HK-2 (cell line): ENCODE measurements around the gene GPR155.
"Not testable (repeated sequence)": the region's sequence is repeated elsewhere in the genome, so short reads cannot be mapped to it uniquely, and the experiment has no call there.

Experiments used
- DNase-seq: peaks from one replicate; pipeline ENCODE4 v3.0.0-alpha.2; 2018; ENCODE audit not compliant: unreplicated experiment

GPR155 gene

DNA sequence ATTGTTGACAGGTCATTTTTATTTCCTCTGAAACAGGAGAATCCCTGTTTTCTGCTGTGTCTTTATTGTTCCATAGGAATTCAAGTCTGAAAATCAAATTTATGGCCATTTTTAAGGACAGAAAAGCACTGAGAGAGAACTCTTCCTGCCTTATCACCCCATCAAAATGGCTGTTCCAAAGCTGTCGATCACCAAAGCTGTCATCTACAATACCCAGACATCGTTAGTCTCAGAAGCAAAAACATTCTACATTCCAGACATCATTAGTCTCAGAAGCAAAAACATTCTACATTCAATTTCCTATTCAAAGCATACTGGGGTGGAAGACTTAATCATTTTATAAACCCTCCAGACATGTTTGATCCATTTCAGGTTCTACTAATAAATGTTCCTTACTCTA lies 46.9 kb downstream of the GPR155 start:
- no peak for DNase-seq

DNA sequence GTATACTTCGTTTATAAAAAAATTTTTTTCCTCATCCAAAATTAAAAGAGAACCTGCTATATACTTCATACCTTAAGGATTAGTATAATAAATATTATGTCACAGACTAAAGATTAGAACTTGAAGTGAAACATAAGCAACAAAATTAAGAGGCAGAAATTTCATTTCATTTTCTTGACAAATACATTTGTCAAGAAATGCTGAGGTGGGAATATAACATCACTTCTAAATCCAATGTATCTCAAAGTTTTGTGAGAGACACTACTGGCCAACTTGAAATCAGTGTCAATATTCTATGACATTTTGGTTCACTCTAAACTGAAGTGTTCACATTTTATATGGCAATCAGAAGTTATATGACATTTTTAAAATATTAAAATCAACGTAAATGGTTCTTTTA lies 47.5 kb downstream of the GPR155 start:
- no peak for DNase-seq

DNA sequence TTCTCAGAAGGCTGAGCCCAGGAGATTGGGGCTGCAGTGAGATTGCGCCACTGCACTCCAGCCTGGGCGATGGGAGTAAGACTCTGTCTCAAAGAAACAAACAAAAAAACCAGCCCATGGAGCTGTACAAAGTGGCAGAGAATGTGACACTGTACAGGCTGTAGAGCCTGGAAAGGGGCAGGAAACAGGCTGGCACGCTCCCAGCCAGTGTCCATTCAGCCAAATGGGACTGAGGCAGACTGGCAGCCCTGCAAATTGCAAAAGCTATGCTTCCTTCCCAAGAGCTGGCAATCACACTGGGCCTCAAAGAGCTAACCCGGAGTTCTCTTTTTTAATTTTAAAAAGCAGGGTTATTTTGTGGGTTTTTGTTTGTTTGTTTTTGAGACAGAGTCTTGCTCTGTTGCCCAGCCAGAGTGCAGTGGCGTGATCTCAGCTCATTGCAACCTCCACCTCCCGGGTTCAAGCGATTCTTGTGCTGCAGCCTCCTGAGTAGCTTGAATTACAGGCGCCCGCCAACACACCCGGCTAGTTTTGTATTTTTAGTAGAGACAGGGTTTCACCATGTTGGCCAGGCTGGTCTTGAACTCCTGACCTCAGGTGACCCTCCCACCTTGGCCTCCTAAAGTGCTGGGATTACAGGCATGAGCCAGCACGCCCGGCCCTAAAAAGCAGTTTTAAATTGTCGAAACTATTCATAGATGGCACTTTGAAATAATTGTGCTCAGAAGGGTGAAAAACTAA lies 48.5 kb downstream of the GPR155 start:
- no peak for DNase-seq

DNA sequence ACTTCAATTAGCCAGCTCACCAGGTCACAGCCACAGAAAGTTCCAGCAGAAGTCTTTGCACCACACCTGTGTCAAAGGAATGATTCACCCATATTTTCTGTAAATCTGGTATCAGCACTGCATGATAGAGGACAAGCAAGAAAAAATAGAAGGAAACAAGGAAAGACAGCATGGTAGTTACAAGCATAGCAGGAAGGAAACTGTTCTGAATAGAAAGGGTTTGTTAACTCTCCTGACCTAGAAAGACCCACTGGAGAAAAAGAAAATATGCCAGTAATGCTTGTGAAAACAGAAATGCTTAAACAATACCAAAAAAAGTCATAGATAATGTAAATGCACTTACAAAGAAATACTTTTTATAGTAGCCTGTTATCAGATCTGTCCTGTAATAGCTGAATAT lies 50.5 kb downstream of the GPR155 start:
- DNase-seq, result no peak

DNA sequence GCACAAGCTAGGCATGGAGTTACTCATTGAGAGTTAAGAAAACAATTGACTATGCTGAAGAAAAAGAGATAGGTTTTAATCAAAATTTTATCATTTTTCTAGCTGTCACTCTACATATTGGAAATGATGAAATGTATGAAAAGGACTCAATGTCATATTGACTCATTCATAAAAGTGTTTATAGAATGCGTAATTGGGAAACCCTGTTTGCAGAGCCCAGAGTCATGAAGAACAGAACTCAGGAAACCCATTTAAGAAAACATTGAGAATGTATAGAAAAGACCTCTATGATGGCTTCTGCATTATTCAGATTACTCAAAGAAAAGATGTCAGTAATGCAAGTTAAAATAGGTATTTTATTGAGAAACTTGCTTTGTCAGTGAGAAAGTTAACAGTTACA lies 54.9 kb downstream of the GPR155 start:
- DNase-seq, result no peak

DNA sequence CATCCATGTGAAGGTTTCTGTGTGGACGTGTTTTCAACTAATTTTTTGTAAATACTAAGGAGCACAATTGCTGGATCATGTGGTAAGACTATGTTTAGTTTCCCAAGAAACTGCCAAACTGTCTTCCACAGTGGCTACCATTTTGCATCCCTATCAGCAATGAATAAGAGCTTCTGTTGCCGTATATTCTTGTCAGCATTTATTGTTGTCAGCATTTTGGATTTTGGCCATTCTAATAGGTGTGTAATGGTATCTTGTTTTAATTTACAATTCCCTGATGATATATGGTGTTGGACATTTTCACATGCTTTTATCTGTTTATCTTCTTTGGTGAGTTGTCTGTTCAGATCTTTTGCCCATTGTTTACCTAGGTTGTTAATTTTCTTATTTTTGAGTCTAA lies 56.8 kb downstream of the GPR155 start:
- no peak for DNase-seq

DNA sequence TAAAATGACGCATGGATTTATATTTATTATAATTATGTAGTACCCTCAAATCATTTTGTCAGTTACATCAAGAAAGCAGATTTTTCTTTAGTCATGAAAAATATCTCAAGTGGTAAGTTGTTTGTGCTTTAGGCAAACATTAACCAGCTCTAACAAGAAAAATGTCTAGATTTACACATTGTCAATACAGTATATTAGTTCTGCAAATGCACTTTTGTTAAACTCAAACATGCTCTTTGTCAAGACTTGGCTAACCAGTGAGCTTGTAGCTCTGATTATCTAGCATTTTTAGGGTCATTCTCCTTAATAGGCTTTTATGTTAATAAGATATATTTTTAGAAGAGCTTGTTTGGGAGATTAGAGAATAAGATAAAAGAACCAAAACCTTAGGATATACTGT lies 58.6 kb downstream of the GPR155 start:
- DNase-seq, result no peak

DNA sequence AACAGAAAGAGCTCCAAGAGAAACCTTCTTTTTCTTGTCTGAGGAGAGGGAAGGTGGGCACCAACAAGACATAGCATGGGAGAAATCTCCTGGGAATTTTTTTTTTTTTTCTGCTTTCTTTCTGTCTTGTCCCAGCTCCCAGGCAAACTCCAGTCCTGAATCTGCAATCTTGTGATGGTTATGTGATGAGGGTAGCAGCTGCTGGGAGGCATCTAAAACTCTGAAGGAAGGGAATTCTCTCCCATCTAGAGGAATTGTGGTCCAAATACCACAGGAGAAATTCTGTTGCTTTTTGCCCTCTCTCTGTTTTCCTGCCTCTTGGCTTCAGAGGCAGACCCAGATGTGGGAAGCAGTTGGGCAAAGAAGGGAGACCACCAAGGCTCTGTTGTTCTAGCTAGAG lies 74.6 kb downstream of the GPR155 start:
- no peak for DNase-seq

DNA sequence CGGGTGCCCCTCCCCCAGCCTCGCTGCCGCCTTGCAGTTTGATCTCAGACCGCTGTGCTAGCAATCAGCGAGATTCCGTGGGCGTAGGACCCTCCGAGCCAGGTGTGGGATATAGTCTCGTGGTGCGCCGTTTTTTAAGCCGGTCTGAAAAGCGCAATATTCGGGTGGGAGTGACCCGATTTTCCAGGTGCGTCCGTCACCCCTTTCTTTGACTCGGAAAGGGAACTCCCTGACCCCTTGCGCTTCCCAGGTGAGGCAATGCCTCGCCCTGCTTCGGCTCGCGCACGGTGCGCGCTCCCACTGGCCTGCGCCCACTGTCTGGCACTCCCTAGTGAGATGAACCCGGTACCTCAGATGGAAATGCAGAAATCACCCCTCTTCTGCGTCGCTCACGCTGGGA lies 76.8 kb downstream of the GPR155 start:
- not testable (repeated sequence) for DNase-seq

DNA sequence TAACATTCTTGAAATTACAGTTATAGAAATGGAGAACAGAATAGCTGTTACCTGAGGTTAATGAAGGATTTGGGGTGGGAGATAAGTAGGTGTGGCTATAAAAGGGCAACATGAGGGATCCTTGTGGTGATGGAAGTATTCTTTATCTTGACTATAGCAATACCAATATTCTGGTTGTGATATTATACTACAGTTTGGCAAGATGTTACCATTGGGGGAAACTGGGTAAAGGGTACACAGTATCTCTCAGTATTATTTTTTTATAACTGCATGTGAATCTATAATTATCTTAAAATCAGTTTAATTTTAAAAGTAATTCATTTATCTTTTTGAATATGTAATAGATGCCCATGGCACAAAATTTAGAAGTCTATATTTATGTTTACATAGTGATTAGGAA lies 83.2 kb downstream of the GPR155 start:
- DNase-seq, result no peak

DNA sequence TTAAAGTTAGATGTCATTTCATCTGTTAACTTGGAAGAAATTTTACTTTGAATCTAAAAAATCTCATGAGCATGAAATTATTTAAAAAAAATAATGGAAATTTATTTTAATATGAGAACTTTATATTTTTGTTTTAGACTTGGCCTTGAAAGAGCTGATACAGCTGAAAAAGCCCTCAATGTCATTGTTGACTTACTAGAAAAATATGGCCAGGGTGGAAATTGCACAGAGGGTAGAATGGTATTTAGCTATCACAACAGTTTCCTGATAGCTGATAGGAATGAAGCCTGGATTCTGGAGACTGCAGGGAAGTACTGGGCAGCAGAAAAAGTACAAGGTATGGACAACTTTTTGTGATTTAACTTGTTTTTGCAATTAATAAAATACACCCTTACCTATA lies 86.0 kb downstream of the GPR155 start:
- DNase-seq, result no peak

DNA sequence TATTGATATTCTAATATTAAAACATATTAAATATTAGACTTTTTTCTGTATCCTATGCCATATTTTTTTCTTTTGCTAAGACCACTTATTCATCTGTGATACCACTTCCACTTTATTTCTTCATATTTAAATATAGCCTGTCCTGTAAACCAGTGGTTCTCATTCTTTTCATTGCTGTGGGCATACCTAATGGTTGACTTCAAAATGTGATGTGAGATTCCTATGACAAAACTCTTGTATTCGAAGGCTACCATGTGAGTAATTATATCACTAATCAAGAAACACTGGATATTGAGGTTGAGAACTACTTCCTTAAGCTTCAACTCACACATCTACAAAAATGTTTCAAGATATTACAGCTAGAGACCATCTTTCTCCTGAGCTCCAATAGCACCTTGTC lies 87.7 kb downstream of the GPR155 start:
- no peak for DNase-seq

DNA sequence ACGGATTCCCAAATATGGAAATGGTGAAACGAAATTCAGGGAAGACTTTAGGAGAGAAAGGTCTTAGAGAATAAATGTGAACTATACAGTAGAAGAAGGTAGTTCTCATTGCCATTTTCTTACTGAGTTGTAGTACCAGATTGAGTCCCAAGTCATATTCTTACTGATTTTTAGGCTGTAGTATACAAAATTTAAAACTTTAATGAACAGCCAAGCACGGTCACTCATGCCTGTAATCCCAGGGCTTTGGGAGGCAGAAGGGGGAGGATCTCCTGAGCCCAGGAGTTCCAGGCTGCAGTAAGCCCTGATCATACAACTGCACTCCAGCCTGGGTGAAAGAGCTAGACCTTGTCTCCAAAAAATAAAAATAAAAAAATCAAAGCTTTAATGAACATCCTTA lies 89.1 kb downstream of the GPR155 start:
- DNase-seq, result no peak

DNA sequence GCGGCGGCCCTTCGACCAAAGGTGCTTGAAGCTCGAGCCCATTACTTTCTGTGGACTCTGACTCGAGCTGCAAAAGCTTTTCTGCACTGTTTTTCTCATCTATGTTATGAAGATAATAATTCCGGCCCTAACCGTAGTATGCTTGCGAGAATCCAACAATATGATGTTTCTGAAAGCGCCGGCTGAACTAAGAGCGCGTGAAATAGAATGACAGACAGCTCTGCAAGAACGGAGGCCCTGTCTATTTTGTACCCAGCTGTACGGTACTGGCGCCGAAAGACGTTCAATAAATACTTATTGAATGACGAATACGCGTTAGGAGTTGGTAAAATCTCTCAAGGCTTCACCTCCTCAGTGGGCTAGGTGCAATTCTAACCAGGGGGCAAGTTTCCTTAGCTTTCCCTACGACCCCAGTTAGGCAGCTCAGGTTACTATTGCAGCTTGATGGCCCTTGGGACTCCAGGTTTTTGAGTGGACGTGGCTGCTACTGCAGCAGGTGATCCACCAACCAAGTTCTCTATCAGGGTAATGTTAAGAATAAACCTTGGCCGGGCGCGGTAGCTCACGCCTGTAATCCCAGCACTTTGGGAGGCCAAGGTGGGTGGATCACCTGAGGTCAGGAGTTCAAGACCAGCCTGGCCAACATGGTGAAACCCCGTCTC lies 90.7 kb downstream of the GPR155 start:
- DNase-seq, result peak; percentile 4

DNA sequence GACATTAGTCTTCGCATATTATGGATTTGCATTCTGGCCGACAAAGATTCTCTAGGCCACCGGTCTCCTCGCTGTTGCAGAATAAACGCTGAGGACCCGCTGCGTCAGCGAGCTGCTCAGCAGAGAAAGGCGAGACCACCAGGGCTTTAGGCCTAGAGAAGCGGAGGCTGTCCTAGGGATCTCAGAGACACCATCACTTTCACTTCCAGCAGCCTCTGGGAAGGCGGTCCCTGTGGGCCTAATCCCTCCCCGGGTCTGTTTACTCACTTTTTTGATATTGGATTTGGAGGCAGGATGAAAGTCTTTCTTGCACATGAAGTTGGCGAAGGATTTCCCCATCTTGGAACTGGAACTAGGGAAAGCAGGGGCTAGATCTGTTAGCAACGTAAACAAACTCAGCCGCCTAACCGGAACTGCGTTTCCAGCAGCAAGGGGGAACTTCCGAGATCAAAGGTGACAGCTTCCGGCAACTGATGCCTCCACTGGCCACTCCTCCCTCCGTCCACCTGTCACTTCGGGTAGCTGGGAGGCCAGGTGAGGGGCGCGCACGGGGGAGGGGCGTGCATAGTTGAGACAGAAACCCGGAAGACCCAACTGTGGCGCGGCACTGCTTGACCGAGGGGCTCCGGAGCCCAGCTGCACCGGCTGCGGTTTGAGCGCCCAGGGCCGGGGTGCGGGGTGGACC lies 91.4 kb downstream of the GPR155 start, which contains the start of gene SCRN3:
SCRN3 (plus strand) TSS at position 447 of the 685 bp plus-strand sequence. CDS start 2,554 bp downstream, outside the sequence.
- peak; percentile 69 for DNase-seq

DNA sequence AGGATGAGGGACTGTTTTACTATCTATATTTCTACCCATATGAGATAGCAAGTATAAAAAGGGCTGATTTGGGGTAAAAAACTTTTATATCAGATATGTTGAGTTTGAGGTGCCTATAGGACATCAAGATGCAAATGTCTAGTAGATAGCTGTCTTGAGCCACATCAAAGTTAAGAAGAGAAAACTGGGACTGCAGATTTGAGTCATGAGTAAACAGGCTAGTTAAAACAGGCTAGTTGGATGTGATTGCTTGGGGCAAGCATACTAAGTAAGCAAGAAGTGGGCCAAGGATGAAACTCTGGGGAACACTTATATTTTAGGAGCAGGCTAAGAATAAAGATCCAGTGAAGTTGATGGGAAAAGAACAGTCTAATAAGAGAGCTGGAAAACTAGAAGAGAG lies 94.1 kb downstream of the GPR155 start:
- no peak for DNase-seq

DNA sequence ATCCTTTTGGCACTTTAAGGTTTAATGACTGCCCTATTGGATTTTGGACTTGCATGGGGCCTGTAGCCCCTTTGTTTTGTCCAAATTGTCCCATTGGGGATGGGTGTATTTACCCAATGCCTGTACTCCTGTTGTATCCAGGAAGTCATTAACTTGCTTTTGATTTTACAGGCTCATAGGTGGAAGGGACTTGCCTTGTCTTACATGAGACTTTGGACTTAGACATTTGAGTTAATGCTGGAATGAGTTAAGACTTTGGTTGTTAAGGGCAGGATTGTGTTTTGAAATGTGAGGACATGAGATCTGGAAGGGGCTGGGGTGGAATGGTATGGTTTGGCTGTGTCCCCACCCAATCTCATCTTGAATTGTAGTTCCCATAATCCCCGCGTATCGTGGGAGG lies 96.5 kb downstream of the GPR155 start:
- not testable (repeated sequence) for DNase-seq

DNA sequence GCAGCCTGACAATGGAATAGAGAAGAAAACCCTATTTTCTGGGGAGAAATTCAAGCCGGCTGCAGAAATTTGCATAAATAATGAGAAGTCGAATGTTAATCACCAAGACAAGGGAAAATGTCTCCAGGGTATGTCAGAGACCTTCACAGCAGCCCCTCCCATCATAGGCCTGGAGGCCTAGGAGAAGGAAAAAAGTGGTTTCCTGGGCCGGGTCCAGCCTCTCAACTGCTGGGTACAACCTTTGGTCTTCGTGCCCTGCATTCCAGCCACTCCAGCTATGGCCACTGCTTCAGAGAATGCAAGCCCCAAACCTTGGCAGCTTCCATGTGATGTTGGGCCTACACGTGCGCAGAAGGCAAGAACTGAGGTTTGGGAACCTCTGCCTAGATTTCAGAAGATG lies 97.3 kb downstream of the GPR155 start:
- no peak for DNase-seq

DNA sequence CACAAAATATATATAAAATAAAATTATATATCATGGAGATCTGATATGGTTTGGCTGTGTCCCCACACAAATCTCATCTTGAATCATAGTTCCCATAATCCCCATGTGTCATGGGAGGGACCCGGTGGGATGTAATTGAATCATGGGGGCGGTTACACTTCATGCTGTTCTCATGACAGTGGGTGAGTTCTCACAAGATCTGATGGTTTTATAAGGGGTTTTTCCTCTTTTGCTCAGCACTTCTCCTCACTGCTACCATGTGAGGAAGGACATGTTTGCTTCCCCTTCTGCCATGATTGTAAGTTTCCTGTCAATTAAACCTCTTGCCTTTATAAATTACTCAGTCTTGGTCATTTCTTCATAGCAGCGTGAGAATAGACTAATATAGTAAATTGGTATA lies 98.1 kb downstream of the GPR155 start:
- not testable (repeated sequence) for DNase-seq

DNA sequence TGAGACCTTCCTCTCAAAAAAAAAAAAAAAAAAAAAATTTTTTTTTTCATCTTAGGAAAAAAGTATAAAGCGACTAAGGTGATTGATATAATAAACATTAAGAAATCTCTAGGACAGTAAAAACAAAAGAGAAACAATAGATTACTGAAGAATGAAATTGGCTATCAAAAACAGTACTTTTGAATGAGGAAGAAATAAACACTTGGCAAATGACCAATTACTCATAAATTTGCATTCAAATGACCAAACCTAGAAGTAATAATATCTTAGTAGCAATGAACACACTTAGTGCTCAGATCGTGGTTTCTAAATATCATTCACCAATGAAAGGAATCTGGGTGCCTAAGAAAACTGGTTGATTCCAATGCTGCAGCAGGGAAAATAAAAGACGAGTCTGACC lies 101.6 kb downstream of the GPR155 start:
- DNase-seq, result no peak

DNA sequence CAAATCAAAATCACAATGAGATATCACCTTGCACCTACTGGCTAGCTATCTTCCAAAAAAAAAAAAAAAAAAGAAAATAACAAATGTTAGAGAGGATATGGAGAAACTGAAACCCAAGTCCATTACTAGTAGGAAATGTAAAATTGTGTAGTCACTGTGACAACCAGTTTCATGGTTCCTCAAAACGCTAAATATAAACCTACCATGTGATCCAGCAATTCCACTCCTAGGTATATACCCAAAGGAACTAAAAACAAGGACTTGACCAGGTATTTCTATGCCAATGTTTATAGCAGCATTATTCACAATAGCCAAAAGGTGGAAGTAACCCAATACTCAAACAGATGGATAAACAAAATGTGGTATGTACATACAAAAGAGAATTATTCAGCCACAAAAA lies 103.0 kb downstream of the GPR155 start:
- no peak for DNase-seq
